A673 (cell line): Measurements from ENCODE around the gene AOPEP.

Experiments used
- EZH2 ChIP-seq: fragments of 200-600 bp; sonication (generic); IDR thresholded peaks from 2 replicates; pipeline ENCODE4 v1.6.1; 2017; ENCODE audit warnings: borderline replicate concordance, low read depth, mild to moderate bottlenecking, mixed read lengths, antibody characterized with exemption, low read length; ENCODE audit not compliant: poor library complexity, severe bottlenecking
- TF ChIP-seq, protein P1 (sequence below): fragments of 300-800, 200-600 bp; sonication (generic); conservative IDR thresholded peaks from 2 replicates; pipeline ENCODE4 v1.5.1; 2017; ENCODE audit warnings: low read depth, mild to moderate bottlenecking, antibody characterized with exemption, low read length, moderate library complexity, mixed read lengths

DNA sequence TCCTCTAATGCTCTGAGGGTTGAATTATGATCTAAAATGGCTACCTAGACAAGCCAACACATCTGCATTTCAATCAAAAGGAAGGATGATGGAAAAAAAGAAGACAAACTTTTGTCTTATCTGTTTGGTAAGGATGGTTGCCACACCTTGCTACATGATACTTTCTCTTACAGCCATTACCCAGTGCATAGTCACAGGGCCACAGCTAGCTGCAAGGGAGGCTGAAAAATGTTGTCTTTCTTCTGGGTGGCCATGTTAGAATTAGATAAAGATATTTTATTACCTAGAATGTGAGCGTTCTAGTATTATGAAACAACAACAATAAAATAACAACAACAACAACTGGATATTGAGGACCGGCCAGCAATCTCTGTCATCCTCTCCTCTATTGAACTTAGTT is 4.7 kb upstream of the AOPEP start:
- TF ChIP-seq, protein P1, sequence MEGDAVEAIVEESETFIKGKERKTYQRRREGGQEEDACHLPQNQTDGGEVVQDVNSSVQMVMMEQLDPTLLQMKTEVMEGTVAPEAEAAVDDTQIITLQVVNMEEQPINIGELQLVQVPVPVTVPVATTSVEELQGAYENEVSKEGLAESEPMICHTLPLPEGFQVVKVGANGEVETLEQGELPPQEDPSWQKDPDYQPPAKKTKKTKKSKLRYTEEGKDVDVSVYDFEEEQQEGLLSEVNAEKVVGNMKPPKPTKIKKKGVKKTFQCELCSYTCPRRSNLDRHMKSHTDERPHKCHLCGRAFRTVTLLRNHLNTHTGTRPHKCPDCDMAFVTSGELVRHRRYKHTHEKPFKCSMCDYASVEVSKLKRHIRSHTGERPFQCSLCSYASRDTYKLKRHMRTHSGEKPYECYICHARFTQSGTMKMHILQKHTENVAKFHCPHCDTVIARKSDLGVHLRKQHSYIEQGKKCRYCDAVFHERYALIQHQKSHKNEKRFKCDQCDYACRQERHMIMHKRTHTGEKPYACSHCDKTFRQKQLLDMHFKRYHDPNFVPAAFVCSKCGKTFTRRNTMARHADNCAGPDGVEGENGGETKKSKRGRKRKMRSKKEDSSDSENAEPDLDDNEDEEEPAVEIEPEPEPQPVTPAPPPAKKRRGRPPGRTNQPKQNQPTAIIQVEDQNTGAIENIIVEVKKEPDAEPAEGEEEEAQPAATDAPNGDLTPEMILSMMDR, result no peak
- no peak for TF ChIP-seq EZH2
